Liver (tissue), 9 donors: ENCODE data around the gene PGA5. TPM values are rescaled to one million over a fixed set of nuclear protein-coding genes. Genes with fewer than 3 reads are reported as not detected.

Experiments used
- DNase-seq: peaks from one replicate; pipeline ENCODE4 v3.0.0-alpha.2; 2017; ENCODE audit warnings: low spot score
- H3K27ac ChIP-seq, 2 donors: one replicate each; pipeline ENCODE4 v1.7.0; 2013; ENCODE audit warnings: inconsistent platforms in 2 of 2, low read length in 2 of 2, control low read depth in 1 of 2, low read depth in 1 of 2, mild to moderate bottlenecking in 1 of 2
- H3K27me3 ChIP-seq, 4 donors: one replicate each; pipeline versions ENCODE4 v1.6.1 to v1.7.0; 2013; ENCODE audit warnings: low read length in 3 of 4, inconsistent platforms in 1 of 4, mild to moderate bottlenecking in 1 of 4, moderate library complexity in 1 of 4; ENCODE audit not compliant: control insufficient read depth in 4 of 4, insufficient read depth in 4 of 4
- H3K36me3 ChIP-seq, 4 donors: one replicate each; pipeline versions ENCODE4 v1.6.1 to v1.7.0; 2013; ENCODE audit warnings: low read length in 3 of 4, mild to moderate bottlenecking in 3 of 4, low read depth in 1 of 4, moderate library complexity in 1 of 4; ENCODE audit not compliant: control insufficient read depth in 4 of 4, insufficient read depth in 3 of 4
- H3K4me1 ChIP-seq, 4 donors: one replicate each; pipeline versions ENCODE4 v1.6.1 to v1.7.0; 2013; ENCODE audit warnings: low read length in 3 of 4, mild to moderate bottlenecking in 3 of 4, moderate library complexity in 1 of 4; ENCODE audit not compliant: control insufficient read depth in 4 of 4, insufficient read depth in 4 of 4
- H3K4me3 ChIP-seq, 3 donors: one replicate each; pipeline versions ENCODE4 v1.6.1 to v1.7.0; 2013; ENCODE audit warnings: low read length in 3 of 3, control low read depth in 1 of 3, low read depth in 1 of 3, mild to moderate bottlenecking in 1 of 3
- H3K9ac ChIP-seq, 2 donors: one replicate each; pipeline ENCODE4 v1.7.0; 2013; ENCODE audit warnings: low read length in 2 of 2, mild to moderate bottlenecking in 2 of 2, moderate library complexity in 2 of 2, control low read depth in 1 of 2, low read depth in 1 of 2
- H3K9me3 ChIP-seq, 4 donors: one replicate each; pipeline versions ENCODE4 v1.6.1 to v1.7.0; 2013; ENCODE audit warnings: low read length in 3 of 4; ENCODE audit not compliant: control insufficient read depth in 4 of 4
- CTCF ChIP-seq: fragments of 150-350 bp; IDR thresholded peaks from 2 replicates; pipeline ENCODE4 v1.5.1; 2017; ENCODE audit warnings: improper control_type of control experiment, low read depth, low read length; ENCODE audit not compliant: missing input control
- EGR1 ChIP-seq, 2 donors: IDR thresholded peaks; 2 replicates each; pipeline ENCODE4 v1.6.1; 2016 to 2018; ENCODE audit warnings: antibody characterized with exemption in 2 of 2, low read depth in 2 of 2
- FOXA2 ChIP-seq: IDR thresholded peaks from 2 replicates; pipeline ENCODE4 v1.6.1; 2016; ENCODE audit warnings: antibody characterized with exemption
- HNF4A ChIP-seq, 2 donors: conservative IDR thresholded peaks; 2 replicates each; pipeline ENCODE4 v1.6.1; 2016; ENCODE audit warnings: antibody characterized with exemption in 2 of 2, mild to moderate bottlenecking in 2 of 2
- REST ChIP-seq: IDR thresholded peaks from 2 replicates; pipeline ENCODE4 v1.6.1; 2016; ENCODE audit warnings: antibody characterized with exemption, mild to moderate bottlenecking
- RXRA ChIP-seq, 2 donors: IDR thresholded peaks; 2 replicates each; pipeline ENCODE4 v1.6.1; 2017 to 2018; ENCODE audit warnings: antibody characterized with exemption in 2 of 2, mild to moderate bottlenecking in 1 of 2
- SP1 ChIP-seq: IDR thresholded peaks from 2 replicates; pipeline ENCODE4 v1.6.1; 2018; ENCODE audit warnings: antibody characterized with exemption, mild to moderate bottlenecking
- YY1 ChIP-seq: IDR thresholded peaks from 2 replicates; pipeline ENCODE4 v1.6.1; 2016; ENCODE audit warnings: antibody characterized with exemption, mild to moderate bottlenecking
- whole genome bisulfite sequencing: extraction: QIAGEN DNeasy Blood & Tissue Kit; methylation state at CpG from one replicate; pipeline ENCODE4 v1.1.7; 2013; 5-methylcytosine and 5-hydroxymethylcytosine counted together
- polyA plus RNA-seq, 2 donors: library from polyadenylated mRNA; stranded (reverse) in 1 of 2; unstranded in 1 of 2; fragments of 200-250 nt in 1 of 2; fragments of >200 nt in 1 of 2; fragmentation: Nextera tagmentation in 1 of 2; extraction: Ambion mirVana in 1 of 2; gene quantifications; one replicate each; pipeline versions ENCODE4 v1.2.1 to v1.2.3, GENCODE V29; 2013 to 2015
- total RNA-seq, 2 donors: library from RNA; depleted of rRNA; stranded (reverse); fragments of >200 nt; gene quantifications; one replicate each; pipeline ENCODE4 v1.2.3, GENCODE V29; 2014
- TF ChIP-seq, protein P1 (sequence below): IDR thresholded peaks from 2 replicates; pipeline ENCODE4 v1.6.1; 2016; ENCODE audit warnings: antibody characterized with exemption
- donor health status: healthy.
- donor health status: healthy.
- donor health status: healthy.
- donor health status: healthy.
- donor health status: healthy.

The PGA5 gene
- total and polyA plus RNA-seq, 4 donors = 0.31 to 1.7 (median 0.40) TPM; not detected in 1

- no peaks in the 10 kb centered on the region for H3K36me3 ChIP-seq
- WGBS = 95% methylated on average over 2 of the region's 2 CpGs
- DNase-seq = no peak
- TF ChIP-seq REST = no peak
- TF ChIP-seq, protein P1, sequence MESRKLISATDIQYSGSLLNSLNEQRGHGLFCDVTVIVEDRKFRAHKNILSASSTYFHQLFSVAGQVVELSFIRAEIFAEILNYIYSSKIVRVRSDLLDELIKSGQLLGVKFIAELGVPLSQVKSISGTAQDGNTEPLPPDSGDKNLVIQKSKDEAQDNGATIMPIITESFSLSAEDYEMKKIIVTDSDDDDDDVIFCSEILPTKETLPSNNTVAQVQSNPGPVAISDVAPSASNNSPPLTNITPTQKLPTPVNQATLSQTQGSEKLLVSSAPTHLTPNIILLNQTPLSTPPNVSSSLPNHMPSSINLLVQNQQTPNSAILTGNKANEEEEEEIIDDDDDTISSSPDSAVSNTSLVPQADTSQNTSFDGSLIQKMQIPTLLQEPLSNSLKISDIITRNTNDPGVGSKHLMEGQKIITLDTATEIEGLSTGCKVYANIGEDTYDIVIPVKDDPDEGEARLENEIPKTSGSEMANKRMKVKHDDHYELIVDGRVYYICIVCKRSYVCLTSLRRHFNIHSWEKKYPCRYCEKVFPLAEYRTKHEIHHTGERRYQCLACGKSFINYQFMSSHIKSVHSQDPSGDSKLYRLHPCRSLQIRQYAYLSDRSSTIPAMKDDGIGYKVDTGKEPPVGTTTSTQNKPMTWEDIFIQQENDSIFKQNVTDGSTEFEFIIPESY = no peak
- H3K4me3 ChIP-seq = no peak overlapping the region
- no peak overlapping the region for H3K9ac ChIP-seq
- H3K27me3 ChIP-seq = no peaks in the 10 kb centered on the region
- peaks cover 3 to 29% (median 15%) of the 10 kb centered on the region in 4 donors for H3K4me1 ChIP-seq
- no peaks in the 10 kb centered on the region for H3K9me3 ChIP-seq
- H3K27ac ChIP-seq = no peak overlapping the region
Measured at GRCh38 chr11:61292356-61292755, 51.4 kb downstream of the PGA5 start.

DNA sequence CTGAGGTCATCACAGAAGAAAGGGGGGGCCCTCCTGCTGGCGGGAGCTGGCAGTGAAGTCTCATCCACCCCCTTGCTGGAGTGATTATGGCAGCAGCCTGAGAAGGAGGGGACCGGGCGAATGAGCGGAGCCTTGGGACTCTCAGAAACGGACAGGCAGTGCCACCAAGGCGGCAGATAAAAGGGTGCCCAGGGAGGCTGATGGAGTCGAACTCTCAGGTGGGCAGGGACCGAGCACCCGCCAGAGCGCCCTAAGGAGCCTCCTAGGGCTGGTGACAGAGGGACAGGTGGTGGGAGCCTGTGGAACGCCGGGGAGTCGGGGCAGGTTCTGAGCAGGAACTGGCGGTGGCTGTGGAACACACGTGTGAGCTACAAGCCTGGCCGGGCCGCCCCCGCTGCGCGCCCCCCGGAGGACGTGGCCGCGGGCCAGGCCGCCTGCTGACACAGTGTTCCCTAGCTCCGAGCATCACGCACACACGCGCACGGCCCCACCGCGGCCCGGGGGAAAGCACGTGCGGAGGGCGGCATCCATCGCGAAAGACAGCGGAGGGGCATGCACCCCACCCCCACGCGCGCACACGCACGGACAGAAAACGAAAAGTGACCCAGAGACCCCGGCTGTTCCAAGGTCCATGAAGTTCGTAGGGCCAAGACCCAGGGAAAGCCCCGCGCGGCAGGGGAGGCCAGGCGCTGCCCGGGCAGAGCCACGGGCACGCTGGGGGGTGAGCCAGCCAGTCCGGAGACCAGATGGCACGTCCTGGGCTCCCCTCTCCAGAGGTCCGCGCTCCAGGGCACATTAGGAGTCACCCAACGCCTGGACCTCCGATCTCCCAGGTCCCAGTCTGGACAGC, 53.1 kb downstream of the PGA5 start:
- Histone ChIP-seq H3K27ac (peak overlapping the region; percentile 1 to 74), H3K36me3 (no peaks in the 10 kb centered on the region), H3K4me3 (peak overlapping the region; percentile 35 to 78 (median 65)), H3K4me1 (peaks cover 3 to 42% (median 27%) of the 10 kb centered on the region in 4 donors), H3K9me3 (no peaks in the 10 kb centered on the region), H3K9ac (peak overlapping the region; percentile 62 to 64), H3K27me3 (no peaks in the 10 kb centered on the region)
- TF ChIP-seq HNF4A (conservative IDR thresholded peaks at IDR 0.05) (peak; percentile 12 to 34), RXRA (IDR thresholded peaks at IDR 0.05) (peak in 1 of 2 donors; percentile 7), FOXA2 (no peak), CTCF (peak; percentile 11), YY1 (peak; percentile 4), SP1 (no peak), EGR1 (IDR thresholded peaks at IDR 0.05; ENCODE audit: low read depth in 2 of 2) (peak in 1 of 2 donors; percentile 47)
- DNase-seq = peak; percentile 68
- WGBS = 1% methylated on average over 60 of the region's 60 CpGs
